WTC11 (cell line): ENCODE measurements around the gene CNTLN. TPM values are rescaled to one million over a fixed set of nuclear protein-coding genes. Genes with fewer than 3 reads are reported as not detected.

Experiments used
- ATF2 ChIP-seq: sonication (generic); formaldehyde crosslinking; IDR thresholded peaks from 2 replicates; pipeline ENCODE4 v1.8.1; 2022; ENCODE audit warnings: low read depth, missing genetic modification reagents, borderline replicate concordance
- CBFB ChIP-seq: sonication (generic); formaldehyde crosslinking; IDR thresholded peaks from 2 replicates; pipeline ENCODE4 v1.8.1; 2022; ENCODE audit warnings: mild to moderate bottlenecking, low read depth, missing genetic modification reagents
- CREM ChIP-seq: sonication (generic); formaldehyde crosslinking; IDR thresholded peaks from 2 replicates; pipeline ENCODE4 v1.8.1; 2022; ENCODE audit warnings: mild to moderate bottlenecking, missing genetic modification reagents, moderate library complexity
- CTCF ChIP-seq: fragments of 200-600 bp; IDR thresholded peaks from 2 replicates; pipeline ENCODE4 v1.8.0; 2022; ENCODE audit warnings: antibody characterized with exemption
- E2F1 ChIP-seq: sonication (generic); formaldehyde crosslinking; IDR thresholded peaks from 2 replicates; pipeline ENCODE4 v1.8.0; 2022; ENCODE audit warnings: mild to moderate bottlenecking, missing genetic modification reagents
- ELF4 ChIP-seq: sonication (generic); formaldehyde crosslinking; IDR thresholded peaks from 2 replicates; pipeline ENCODE4 v1.8.1; 2022; ENCODE audit warnings: low read depth, mild to moderate bottlenecking, moderate library complexity, missing genetic modification reagents
- EMX1 ChIP-seq: fragments of 250-450 bp; sonication (Bioruptor Pico); IDR thresholded peaks from 2 replicates; pipeline ENCODE4 v1.8.0; 2021; ENCODE audit warnings: mild to moderate bottlenecking
- ESRRA ChIP-seq: sonication (generic); formaldehyde crosslinking; IDR thresholded peaks from 2 replicates; pipeline ENCODE4 v1.8.1; 2022; ENCODE audit warnings: mild to moderate bottlenecking, missing genetic modification reagents, borderline replicate concordance
- FOXJ3 ChIP-seq: sonication (generic); formaldehyde crosslinking; IDR thresholded peaks from 2 replicates; pipeline ENCODE4 v1.9.0; 2021; ENCODE audit warnings: missing genetic modification reagents, mild to moderate bottlenecking, borderline replicate concordance
- FOXP4 ChIP-seq: sonication (generic); formaldehyde crosslinking; IDR thresholded peaks from 2 replicates; pipeline ENCODE4 v1.8.0; 2022; ENCODE audit warnings: mild to moderate bottlenecking, missing genetic modification reagents
- GABPB1 ChIP-seq: sonication (generic); formaldehyde crosslinking; IDR thresholded peaks from 2 replicates; pipeline ENCODE4 v1.8.1; 2023; ENCODE audit warnings: mild to moderate bottlenecking, missing genetic modification reagents
- HMGA2 ChIP-seq: fragments of 250-450 bp; sonication (Bioruptor Pico); IDR thresholded peaks from 2 replicates; pipeline ENCODE4 v1.4.0; 2021; ENCODE audit warnings: mild to moderate bottlenecking, moderate library complexity
- HMGXB4 ChIP-seq: sonication (generic); formaldehyde crosslinking; IDR thresholded peaks from 2 replicates; pipeline ENCODE4 v1.8.1; 2023; ENCODE audit warnings: mild to moderate bottlenecking, moderate library complexity, missing genetic modification reagents
- JAZF1 ChIP-seq: fragments of 250-450 bp; sonication (Bioruptor Pico); IDR thresholded peaks from 2 replicates; pipeline ENCODE4 v1.9.0; 2021; ENCODE audit warnings: moderate library complexity, mild to moderate bottlenecking, inconsistent platforms
- JUN ChIP-seq: sonication (generic); formaldehyde crosslinking; IDR thresholded peaks from 2 replicates; pipeline ENCODE4 v1.8.0; 2023; ENCODE audit warnings: mild to moderate bottlenecking, missing genetic modification reagents
- MYBL2 ChIP-seq: sonication (generic); formaldehyde crosslinking; IDR thresholded peaks from 2 replicates; pipeline ENCODE4 v1.8.1; 2023; ENCODE audit warnings: mild to moderate bottlenecking, moderate library complexity, missing genetic modification reagents
- NFATC4 ChIP-seq: fragments of 250-450 bp; sonication (Bioruptor Pico); IDR thresholded peaks from 2 replicates; pipeline ENCODE4 v1.9.0; 2021; ENCODE audit warnings: mild to moderate bottlenecking
- RORB ChIP-seq: fragments of 250-450 bp; sonication (Bioruptor Pico); IDR thresholded peaks from 2 replicates; pipeline ENCODE4 v1.9.0; 2021; ENCODE audit warnings: mild to moderate bottlenecking
- SMAD4 ChIP-seq: sonication (generic); formaldehyde crosslinking; IDR thresholded peaks from 2 replicates; pipeline ENCODE4 v1.8.0; 2022; ENCODE audit warnings: mild to moderate bottlenecking, missing genetic modification reagents
- SOX15 ChIP-seq: fragments of 250-450 bp; sonication (Bioruptor Pico); IDR thresholded peaks from 2 replicates; pipeline ENCODE4 v1.9.0; 2021; ENCODE audit warnings: mild to moderate bottlenecking
- TEAD1 ChIP-seq: sonication (generic); formaldehyde crosslinking; IDR thresholded peaks from 2 replicates; pipeline ENCODE4 v1.8.0; 2022; ENCODE audit warnings: mild to moderate bottlenecking, missing genetic modification reagents
- TEAD4 ChIP-seq: sonication (generic); formaldehyde crosslinking; IDR thresholded peaks from 2 replicates; pipeline ENCODE4 v1.8.0; 2022; ENCODE audit warnings: mild to moderate bottlenecking, missing genetic modification reagents
- TP53 ChIP-seq: sonication (generic); formaldehyde crosslinking; IDR thresholded peaks from 2 replicates; pipeline ENCODE4 v1.8.1; 2023; ENCODE audit warnings: mild to moderate bottlenecking, missing genetic modification reagents
- USF1 ChIP-seq: sonication (generic); formaldehyde crosslinking; IDR thresholded peaks from 2 replicates; pipeline ENCODE4 v1.8.0; 2022; ENCODE audit warnings: mild to moderate bottlenecking, missing genetic modification reagents
- ZNF138 ChIP-seq: sonication (generic); formaldehyde crosslinking; conservative IDR thresholded peaks from 2 replicates; pipeline ENCODE4 v1.8.1; 2022; ENCODE audit warnings: mild to moderate bottlenecking, moderate library complexity, missing genetic modification reagents
- ZNF232 ChIP-seq: sonication (generic); formaldehyde crosslinking; IDR thresholded peaks from 2 replicates; pipeline ENCODE4 v1.8.0; 2022; ENCODE audit warnings: mild to moderate bottlenecking, missing genetic modification reagents
- ZNF263 ChIP-seq: sonication (generic); formaldehyde crosslinking; IDR thresholded peaks from 2 replicates; pipeline ENCODE4 v1.8.1; 2022; ENCODE audit warnings: low read depth, mild to moderate bottlenecking, moderate library complexity, missing genetic modification reagents
- ZNF416 ChIP-seq: fragments of 250-450 bp; sonication (Bioruptor Pico); IDR thresholded peaks from 2 replicates; pipeline ENCODE4 v1.9.0; 2021; ENCODE audit warnings: mild to moderate bottlenecking, inconsistent platforms
- ZNF423 ChIP-seq: fragments of 250-450 bp; sonication (Bioruptor Pico); IDR thresholded peaks from 2 replicates; pipeline ENCODE4 v2.1.2; 2022; ENCODE audit warnings: mild to moderate bottlenecking, moderate library complexity
- ZNF512 ChIP-seq: sonication (generic); formaldehyde crosslinking; IDR thresholded peaks from 2 replicates; pipeline ENCODE4 v1.8.1; 2022; ENCODE audit warnings: missing genetic modification reagents, borderline replicate concordance
- total RNA-seq: library from RNA; stranded (reverse); gene quantifications from 3 replicates; pipeline ENCODE4 v1.2.3, GENCODE V29; 2021

CNTLN gene
- total RNA-seq, 1 experiment from 2014 or later, result 13.4 TPM

- no peak for TF ChIP-seq RORB (CRISPR knock-in tag)
- TF ChIP-seq E2F1 (CRISPR knock-in tag), result peak; percentile 95
- TF ChIP-seq HMGXB4, result no peak; the same call in 1 of the 2 replicates
- TF ChIP-seq ESRRA, result peak; percentile 82
- peak; percentile 44; the same call in 1 of the 2 replicates for TF ChIP-seq ZNF232
- TF ChIP-seq SMAD4, result no peak
- TF ChIP-seq SOX15 (CRISPR knock-in tag), result no peak
- TF ChIP-seq CREM (CRISPR knock-in tag), result peak; percentile 77; the same call in 1 of the 2 replicates
- peak; percentile 83 for TF ChIP-seq USF1 (CRISPR knock-in tag)
- peak; percentile 17; the same call in 1 of the 2 replicates for TF ChIP-seq EMX1 (CRISPR knock-in tag)
- peak; percentile 10; the same call in 1 of the 2 replicates for TF ChIP-seq GABPB1 (CRISPR knock-in tag)
- TF ChIP-seq ATF2 (CRISPR knock-in tag), result 0 out of 2 replicates have a peak, but pooled peaks have one; percentile 17
- no peak for TF ChIP-seq NFATC4 (CRISPR knock-in tag)
- peak; percentile 80; the same call in 1 of the 2 replicates for TF ChIP-seq CBFB (CRISPR knock-in tag)
- peak; percentile 95 for TF ChIP-seq TP53 (CRISPR knock-in tag)
- TF ChIP-seq ZNF263, result peak; percentile 14; the same call in 1 of the 2 replicates
- TF ChIP-seq FOXP4 (CRISPR knock-in tag), result peak; percentile 97
- no peak; the same call in 1 of the 2 replicates for TF ChIP-seq FOXJ3 (CRISPR knock-in tag)
- no peak for TF ChIP-seq ZNF423
- no peak for TF ChIP-seq HMGA2 (CRISPR knock-in tag)
- no peak for TF ChIP-seq ZNF416 (CRISPR knock-in tag)
- no peak for TF ChIP-seq ZNF512 (CRISPR knock-in tag)
- peak; percentile 97 for TF ChIP-seq TEAD1
- no peak; the same call in 1 of the 2 replicates for TF ChIP-seq TEAD4 (CRISPR knock-in tag)
- no peak for TF ChIP-seq JAZF1
- TF ChIP-seq ZNF138 (CRISPR knock-in tag), result no peak; the same call in none of the 2 replicates
- peak; percentile 66; the same call in 1 of the 2 replicates for TF ChIP-seq JUN (CRISPR knock-in tag)
- TF ChIP-seq ELF4, result no peak
- TF ChIP-seq CTCF, result no peak
- TF ChIP-seq MYBL2 (CRISPR knock-in tag), result peak; percentile 79
Measured at GRCh38 chr9:17134396-17135294, at the start of gene CNTLN (continued).
